Thymus (tissue), 11 donors: ENCODE measurements around the gene NPM3. TPM values are rescaled to one million over a fixed set of nuclear protein-coding genes. Genes with fewer than 3 reads are reported as not detected.
A peak's percentile ranks its signal among the peaks of the same experiment; 100 is the strongest.

Experiments used
- DNase-seq, 9 donors: peaks; one replicate each; pipeline ENCODE4 v3.0.0-alpha.2; 2013; ENCODE audit warnings: low spot score in 9 of 9, low read depth in 6 of 9, missing footprints in 1 of 9
- H3K27ac ChIP-seq, 2 donors: one replicate each; pipeline ENCODE4 v1.5.1; 2013; ENCODE audit warnings: control low read depth in 1 of 2, low read depth in 1 of 2, low read length in 1 of 2, mild to moderate bottlenecking in 1 of 2, moderate library complexity in 1 of 2
- H3K27me3 ChIP-seq, 2 donors: one replicate each; pipeline ENCODE4 v1.5.1; 2013; ENCODE audit warnings: low read length in 1 of 2; ENCODE audit not compliant: control insufficient read depth in 2 of 2, insufficient read depth in 1 of 2
- H3K36me3 ChIP-seq, 2 donors: one replicate each; pipeline ENCODE4 v1.5.1; 2013; ENCODE audit warnings: low read length in 1 of 2, mild to moderate bottlenecking in 1 of 2, moderate library complexity in 1 of 2; ENCODE audit not compliant: control insufficient read depth in 2 of 2, insufficient read depth in 2 of 2
- H3K4me1 ChIP-seq, 2 donors: one replicate each; pipeline ENCODE4 v1.5.1; 2013; ENCODE audit warnings: low read length in 2 of 2; ENCODE audit not compliant: control insufficient read depth in 2 of 2, insufficient read depth in 2 of 2
- H3K4me3 ChIP-seq, 2 donors: one replicate each; pipeline ENCODE4 v1.5.1; 2013; ENCODE audit warnings: low read length in 2 of 2, control low read depth in 1 of 2, mild to moderate bottlenecking in 1 of 2
- H3K9me3 ChIP-seq, 2 donors: one replicate each; pipeline ENCODE4 v1.5.1; 2013; ENCODE audit warnings: low read length in 1 of 2, mild to moderate bottlenecking in 1 of 2; ENCODE audit not compliant: control insufficient read depth in 2 of 2, insufficient read depth in 1 of 2
- WGBS: extraction: QIAGEN DNeasy Blood & Tissue Kit; methylation state at CpG from one replicate; pipeline ENCODE4 v1.1.7; 2013; 5-methylcytosine and 5-hydroxymethylcytosine counted together
- polyA plus RNA-seq: library from polyadenylated mRNA; stranded (reverse); fragments of 200-250 nt; gene quantifications from one replicate; pipeline ENCODE4 v1.2.3, GENCODE V29; 2013
- total RNA-seq: library from RNA; stranded (reverse); fragments of 120-200 nt; gene quantifications from one replicate; pipeline ENCODE4 v1.2.4, GENCODE V29; 2013
- donor health status: healthy.

The NPM3 gene
- total and polyA plus RNA-seq, 2 donors = 30.6 to 50.6 TPM

- H3K36me3 ChIP-seq = peaks cover 34 to 47% of the 10 kb centered on the region in 2 donors
- peaks cover 0 to 1% of the 10 kb centered on the region in 2 donors for H3K9me3 ChIP-seq
- 96% methylated on average over 2 of the region's 2 CpGs for whole genome bisulfite sequencing
- peaks cover 14 to 40% of the 10 kb centered on the region in 2 donors for H3K4me1 ChIP-seq
- H3K27me3 ChIP-seq = peaks cover 8 to 16% of the 10 kb centered on the region in 2 donors
- H3K27ac ChIP-seq = peak overlapping the region in 1 of 2 donors; percentile 47
- H3K4me3 ChIP-seq = no peak overlapping the region
- DNase-seq = no peak
These were observed 1.3 kb upstream of the NPM3 start for GRCh38 chr10:101784558-101784957.

- H3K27ac ChIP-seq = peak overlapping the region; percentile 21 to 62
- peaks cover 0 to 10% of the 10 kb centered on the region in 2 donors for H3K9me3 ChIP-seq
- peaks cover 21 to 48% of the 10 kb centered on the region in 2 donors for H3K4me1 ChIP-seq
- 78% methylated on average over 10 of the region's 10 CpGs for WGBS
- no peak for DNase-seq
- peaks cover 15 to 24% of the 10 kb centered on the region in 2 donors for H3K27me3 ChIP-seq
- H3K4me3 ChIP-seq = peak overlapping the region; percentile 54 to 74
- H3K36me3 ChIP-seq = peaks cover 32 to 41% of the 10 kb centered on the region in 2 donors
These were observed 481 bp upstream of the NPM3 start for GRCh38 chr10:101783736-101784118.

DNA sequence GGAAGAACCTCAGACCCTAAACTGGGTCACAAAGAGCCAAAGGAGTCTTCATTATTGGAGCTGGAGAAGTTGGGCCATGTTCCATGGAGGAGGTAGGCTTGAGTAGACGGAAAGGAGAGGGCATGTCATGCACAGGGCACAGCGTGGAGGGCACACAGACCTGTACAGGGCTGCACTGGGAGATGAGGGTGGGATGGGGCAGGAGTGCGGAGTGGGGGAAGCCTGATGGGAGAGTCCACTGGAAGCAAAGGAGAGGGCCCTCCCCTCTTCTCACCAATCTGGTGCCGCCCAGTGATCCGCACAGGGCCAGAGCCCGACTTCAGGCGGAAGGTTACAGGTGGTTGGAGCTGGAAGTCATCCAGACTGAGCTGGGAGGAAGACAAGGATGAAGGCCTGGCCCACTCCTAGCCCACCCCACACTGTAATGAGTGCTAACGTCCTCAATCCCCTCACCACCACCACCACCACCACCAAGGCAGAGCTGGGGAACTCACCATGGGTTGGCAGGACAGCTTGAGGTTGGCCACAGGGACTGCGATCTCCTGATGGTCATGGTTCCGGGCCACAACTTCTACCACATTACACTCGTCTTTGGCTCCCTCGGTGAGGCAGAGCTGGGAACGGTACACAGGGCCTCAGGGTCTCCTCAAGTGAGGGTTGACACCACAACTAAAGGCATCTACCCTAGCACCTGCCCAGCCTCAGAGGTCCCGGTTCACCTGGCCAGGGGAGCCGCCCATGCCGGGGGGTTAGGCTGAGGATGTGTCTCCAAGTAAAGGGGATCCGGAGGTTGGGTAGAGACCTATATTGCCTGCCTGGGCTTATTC lies 1.0 kb downstream of the NPM3 start:
- DNase-seq = no peak
- peaks cover 0 to 12% of the 10 kb centered on the region in 2 donors for H3K9me3 ChIP-seq
- H3K4me1 ChIP-seq = peaks cover 21 to 51% of the 10 kb centered on the region in 2 donors
- 72% methylated on average over 17 of the region's 17 CpGs for WGBS
- H3K4me3 ChIP-seq = peak overlapping the region; percentile 54 to 74
- H3K27ac ChIP-seq = no peak overlapping the region
- H3K27me3 ChIP-seq = peaks cover 31 to 39% of the 10 kb centered on the region in 2 donors
- peaks cover 19 to 28% of the 10 kb centered on the region in 2 donors for H3K36me3 ChIP-seq

GRCh38 chr10:101781655-101781983 lies 1.6 kb downstream of the NPM3 start:
- 94% methylated on average over 7 of the region's 7 CpGs for WGBS
- DNase-seq = no peak
- no peak overlapping the region for H3K27ac ChIP-seq
- peaks cover 21 to 51% of the 10 kb centered on the region in 2 donors for H3K4me1 ChIP-seq
- H3K4me3 ChIP-seq = no peak overlapping the region
- H3K27me3 ChIP-seq = peaks cover 36 to 45% of the 10 kb centered on the region in 2 donors
- H3K36me3 ChIP-seq = peaks cover 13 to 22% of the 10 kb centered on the region in 2 donors
- H3K9me3 ChIP-seq = peaks cover 0 to 12% of the 10 kb centered on the region in 2 donors

DNA sequence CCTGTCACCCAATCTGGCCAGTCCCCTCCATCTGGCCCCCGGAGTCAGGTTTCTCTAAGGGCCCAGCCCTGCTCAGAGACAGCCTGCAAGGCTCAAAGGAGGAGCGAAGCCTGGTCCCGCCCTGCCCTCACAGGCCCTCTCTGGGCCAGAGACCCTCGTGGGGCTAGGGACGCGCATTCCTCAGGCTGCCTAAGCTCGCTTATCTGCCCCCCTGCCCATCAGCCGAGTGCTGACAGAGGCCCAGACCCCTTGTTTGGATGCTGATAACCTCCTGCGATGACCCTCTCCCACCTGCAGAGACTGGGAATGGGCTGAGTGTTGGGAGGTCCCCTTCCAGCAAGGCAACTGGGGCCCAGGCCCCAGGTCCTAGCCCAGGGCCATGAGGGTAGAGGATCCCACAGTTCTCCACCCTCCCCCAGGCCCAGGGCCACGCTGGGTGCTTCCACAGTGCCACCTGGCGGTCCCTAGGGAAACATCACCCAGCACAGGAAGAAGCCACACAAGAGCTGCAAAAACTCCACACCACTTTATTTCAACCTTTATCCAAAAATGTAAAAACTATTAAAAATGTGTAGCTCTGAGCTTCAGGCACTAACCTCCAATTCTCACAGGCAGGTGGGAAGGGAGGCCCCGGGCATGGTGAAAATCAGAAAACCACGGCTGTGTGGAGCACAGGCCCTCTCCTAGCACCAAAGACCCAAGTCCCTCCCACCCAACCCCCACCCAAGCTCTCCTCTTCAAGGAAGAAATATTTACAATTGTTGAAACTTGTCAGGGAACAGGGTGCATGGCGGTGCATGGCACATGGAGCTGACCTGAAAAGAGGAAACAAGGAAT lies 2.2 kb downstream of the NPM3 start:
- peak in 7 of 9 donors; percentile 47 to 77 (median 61) for DNase-seq
- WGBS = 71% methylated on average over 14 of the region's 14 CpGs
- H3K27me3 ChIP-seq = peaks cover 42 to 49% of the 10 kb centered on the region in 2 donors
- peaks cover 9 to 16% of the 10 kb centered on the region in 2 donors for H3K36me3 ChIP-seq
- H3K27ac ChIP-seq = no peak overlapping the region
- peaks cover 0 to 12% of the 10 kb centered on the region in 2 donors for H3K9me3 ChIP-seq
- peaks cover 21 to 51% of the 10 kb centered on the region in 2 donors for H3K4me1 ChIP-seq
- H3K4me3 ChIP-seq = no peak overlapping the region

- Histone ChIP-seq H3K36me3 (peaks cover 4 to 9% of the 10 kb centered on the region in 2 donors), H3K4me3 (peak overlapping the region in 1 of 2 donors; percentile 25), H3K27me3 (peaks cover 48 to 53% of the 10 kb centered on the region in 2 donors), H3K9me3 (peaks cover 0 to 12% of the 10 kb centered on the region in 2 donors), H3K27ac (no peak overlapping the region), H3K4me1 (peaks cover 21 to 51% of the 10 kb centered on the region in 2 donors)
- 41% methylated on average over 17 of the region's 17 CpGs for WGBS
- DNase-seq = peak in 1 of 9 donors; percentile 9
These were observed 2.9 kb downstream of the NPM3 start for GRCh38 chr10:101780187-101780817.

DNA sequence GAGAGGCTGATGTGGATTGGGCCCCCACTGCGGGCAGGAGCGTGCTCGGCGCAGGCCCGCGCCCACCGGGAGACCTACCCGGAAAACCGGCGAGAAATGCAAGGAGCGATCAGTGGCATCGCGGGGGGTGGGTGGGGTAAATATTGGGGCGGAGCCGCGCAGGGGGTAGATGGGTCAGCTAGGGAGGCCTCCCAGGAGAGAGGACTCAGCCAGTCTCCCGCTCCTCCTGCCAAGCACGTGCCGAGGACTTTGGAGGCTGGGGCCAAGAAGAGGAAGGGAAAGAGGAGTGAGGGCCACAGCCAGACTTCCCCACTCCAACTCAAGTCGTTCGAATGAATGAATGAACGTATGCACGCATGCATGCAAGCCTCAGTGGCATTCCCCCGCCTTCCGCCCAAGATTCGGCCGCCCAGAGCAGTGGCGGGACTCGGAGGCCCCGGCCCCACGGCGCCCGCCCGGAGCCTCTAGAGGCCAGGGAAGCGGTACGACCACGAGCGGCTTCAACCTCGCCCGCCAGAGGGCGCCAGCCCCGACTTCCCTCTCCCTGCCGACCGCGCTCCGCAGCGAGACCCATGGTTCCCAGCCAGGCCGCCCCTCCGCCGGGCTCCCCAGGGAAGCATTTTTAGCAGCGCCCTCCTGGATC lies 3.6 kb downstream of the NPM3 start:
- peaks cover 54 to 59% of the 10 kb centered on the region in 2 donors for H3K27me3 ChIP-seq
- peaks cover 3 to 4% of the 10 kb centered on the region in 2 donors for H3K36me3 ChIP-seq
- peaks cover 0 to 16% of the 10 kb centered on the region in 2 donors for H3K9me3 ChIP-seq
- 3% methylated on average over 51 of the region's 51 CpGs for WGBS
- peak overlapping the region; percentile 8 to 25 for H3K4me3 ChIP-seq
- no peak overlapping the region for H3K27ac ChIP-seq
- peak in 8 of 9 donors; percentile 40 to 82 (median 70) for DNase-seq
- peaks cover 21 to 56% of the 10 kb centered on the region in 2 donors for H3K4me1 ChIP-seq

DNA sequence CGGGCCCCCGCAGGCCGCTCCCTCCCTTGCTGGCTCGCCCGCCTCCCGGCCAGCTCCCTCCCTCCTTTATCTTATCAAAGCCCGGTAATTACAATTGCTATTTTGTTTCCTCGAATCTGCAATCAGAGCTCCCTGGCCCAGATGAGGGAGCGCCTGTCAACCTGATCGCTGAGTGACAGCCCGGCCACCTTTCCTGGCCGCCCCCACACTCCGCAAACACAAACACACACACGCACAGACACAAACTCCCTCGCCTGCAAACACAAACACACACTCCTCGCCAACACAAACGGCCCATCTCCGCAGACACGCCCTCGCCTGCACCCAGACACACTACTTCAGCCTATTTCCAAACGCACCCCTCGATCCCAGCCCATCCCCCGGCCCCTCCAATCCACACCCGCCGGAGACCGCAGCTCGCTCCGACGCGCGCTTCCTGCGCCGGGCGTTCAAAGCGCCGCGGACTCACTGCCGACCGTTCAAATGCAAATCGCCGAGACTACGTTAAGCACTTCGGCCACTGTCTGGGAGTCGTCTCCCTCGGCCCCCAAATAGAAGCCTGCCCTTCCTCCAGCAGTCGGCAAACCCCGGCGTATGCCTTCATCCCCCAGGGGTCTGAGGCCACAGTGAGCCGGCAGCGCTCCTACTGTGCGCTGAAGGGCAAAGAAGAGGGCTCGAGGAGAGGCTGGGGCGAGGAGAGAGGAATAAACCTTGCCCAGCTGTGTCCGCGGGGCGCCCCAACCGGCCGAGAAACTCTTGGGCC lies 4.3 kb downstream of the NPM3 start:
- Histone ChIP-seq H3K36me3 (peaks cover under 1% of the 10 kb centered on the region in 2 donors), H3K27ac (no peak overlapping the region), H3K27me3 (peaks cover 60 to 66% of the 10 kb centered on the region in 2 donors), H3K4me1 (peaks cover 18 to 54% of the 10 kb centered on the region in 2 donors), H3K9me3 (peaks cover 0 to 17% of the 10 kb centered on the region in 2 donors), H3K4me3 (peak overlapping the region in 1 of 2 donors; percentile 25)
- 9% methylated on average over 58 of the region's 58 CpGs for WGBS
- DNase-seq = peak in 1 of 9 donors; percentile 29
